Calu3 (cell line): Measurements from ENCODE around the gene CLDN10. TPM values are rescaled to one million over a fixed set of nuclear protein-coding genes. Genes with fewer than 3 reads are reported as not detected.

Source experiments
- BruUV-seq: library from RNA; stranded (reverse); fragments of 400-500 nt; replicated peaks from 2 replicates; lab custom pipeline; 2021; lab: Mats Ljungman, UMichigan
- CTCF ChIA-PET: fragments of 300-600 bp; sonication (Branson Sonifier 250); formaldehyde crosslinking; loops from one replicate; lab custom pipeline; 2022; ENCODE audit warnings: antibody characterized with exemption; lab: Charles Lee
- DNase-seq: peaks from one replicate; pipeline ENCODE4 v3.0.0; 2022
- H3K27ac Mint-ChIP-seq: one replicate; pipeline ENCODE4 v1.8.0; 2022; ENCODE audit warnings: mixed read lengths; ENCODE audit not compliant: unreplicated experiment
- H3K27me3 Mint-ChIP-seq: one replicate; pipeline ENCODE4 v1.8.0; 2022; ENCODE audit warnings: mixed read lengths; ENCODE audit not compliant: unreplicated experiment
- H3K36me3 Mint-ChIP-seq: one replicate; pipeline ENCODE4 v1.8.0; 2022; ENCODE audit warnings: mild to moderate bottlenecking, moderate library complexity, mixed read lengths; ENCODE audit not compliant: insufficient read depth, unreplicated experiment
- H3K4me1 Mint-ChIP-seq: one replicate; pipeline ENCODE4 v1.8.0; 2022; ENCODE audit warnings: mild to moderate bottlenecking, low read depth, mixed read lengths; ENCODE audit not compliant: unreplicated experiment
- H3K4me3 Mint-ChIP-seq: one replicate; pipeline ENCODE4 v1.8.0; 2022; ENCODE audit warnings: mild to moderate bottlenecking, low read depth, moderate library complexity, mixed read lengths; ENCODE audit not compliant: unreplicated experiment
- H3K9me3 Mint-ChIP-seq: one replicate; pipeline ENCODE4 v1.8.0; 2022; ENCODE audit warnings: low read depth, mixed read lengths; ENCODE audit not compliant: unreplicated experiment
- intact Hi-C: fragments of 100-400 bp; cut with micrococcal nuclease; formaldehyde crosslinking; loops from one replicate; pipeline ENCODE4 v1.10.0; 2022; ENCODE audit not compliant: unreplicated experiment
- total RNA-seq: library from RNA; stranded (reverse); gene quantifications from 2 replicates; pipeline ENCODE4 v1.2.3, GENCODE V29; 2022
- TF ChIP-seq, protein P1 (sequence below): fragments of 200-600 bp; IDR thresholded peaks from one replicate; pipeline ENCODE4 v1.8.0; 2022; ENCODE audit warnings: antibody characterized with exemption; ENCODE audit not compliant: unreplicated experiment

The CLDN10 gene
- total RNA-seq, 1 experiment from 2014 or later: 55.0 TPM

GRCh38 chr13:95523598-95523997 lies 28.9 kb upstream of the CLDN10 start:
- no peaks in the 10 kb centered on the region for H3K9me3 Mint-ChIP-seq
- DNase-seq: no peak
- intact Hi-C loops: no loop called here
- no peak overlapping the region for H3K4me3 Mint-ChIP-seq
- H3K27ac Mint-ChIP-seq: no peak overlapping the region
- no TSS peak for BruUV-seq
- H3K36me3 Mint-ChIP-seq: no peaks in the 10 kb centered on the region
- H3K4me1 Mint-ChIP-seq: no peaks in the 10 kb centered on the region
- TF ChIP-seq, protein P1, sequence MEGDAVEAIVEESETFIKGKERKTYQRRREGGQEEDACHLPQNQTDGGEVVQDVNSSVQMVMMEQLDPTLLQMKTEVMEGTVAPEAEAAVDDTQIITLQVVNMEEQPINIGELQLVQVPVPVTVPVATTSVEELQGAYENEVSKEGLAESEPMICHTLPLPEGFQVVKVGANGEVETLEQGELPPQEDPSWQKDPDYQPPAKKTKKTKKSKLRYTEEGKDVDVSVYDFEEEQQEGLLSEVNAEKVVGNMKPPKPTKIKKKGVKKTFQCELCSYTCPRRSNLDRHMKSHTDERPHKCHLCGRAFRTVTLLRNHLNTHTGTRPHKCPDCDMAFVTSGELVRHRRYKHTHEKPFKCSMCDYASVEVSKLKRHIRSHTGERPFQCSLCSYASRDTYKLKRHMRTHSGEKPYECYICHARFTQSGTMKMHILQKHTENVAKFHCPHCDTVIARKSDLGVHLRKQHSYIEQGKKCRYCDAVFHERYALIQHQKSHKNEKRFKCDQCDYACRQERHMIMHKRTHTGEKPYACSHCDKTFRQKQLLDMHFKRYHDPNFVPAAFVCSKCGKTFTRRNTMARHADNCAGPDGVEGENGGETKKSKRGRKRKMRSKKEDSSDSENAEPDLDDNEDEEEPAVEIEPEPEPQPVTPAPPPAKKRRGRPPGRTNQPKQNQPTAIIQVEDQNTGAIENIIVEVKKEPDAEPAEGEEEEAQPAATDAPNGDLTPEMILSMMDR: no peak
- H3K27me3 Mint-ChIP-seq: no peaks in the 10 kb centered on the region
- CTCF ChIA-PET: interaction anchor here (0.5 kb wide), 1 partner anchor 521 kb away, joined by 5 read pairs; no protein-coding TSS in a partner anchor

DNA sequence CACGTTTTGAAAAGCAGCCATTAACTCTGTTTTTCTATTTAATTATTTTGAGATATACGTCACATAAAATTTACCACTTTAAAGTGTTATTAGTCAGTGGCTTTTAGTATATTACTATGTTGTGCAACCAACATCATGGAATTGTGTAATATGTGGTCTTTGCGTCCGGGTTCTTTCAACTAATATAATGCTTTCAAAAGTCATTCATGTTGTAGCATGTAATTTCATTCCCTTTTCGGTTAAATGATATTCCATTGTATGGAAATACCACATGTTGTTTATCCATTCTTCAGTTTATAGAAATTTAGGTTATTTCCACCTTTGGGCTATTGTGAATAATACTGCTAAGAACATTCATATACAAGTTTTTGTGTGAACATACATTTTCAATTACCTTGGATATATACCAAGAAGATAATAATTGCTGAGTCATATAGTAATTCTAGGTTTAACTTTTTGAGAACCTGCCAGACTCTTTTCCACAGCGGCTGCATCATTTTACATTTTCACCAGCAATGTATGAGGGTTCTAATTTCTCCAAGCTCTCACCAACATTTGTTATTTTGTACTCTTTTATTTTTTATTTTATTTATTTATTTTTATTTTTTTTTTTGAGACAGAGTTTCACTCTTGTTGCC lies 28.1 kb upstream of the CLDN10 start:
- TF ChIP-seq, protein P1: no peak
- Mint-ChIP-seq H3K4me3 (no peak overlapping the region), H3K27ac (no peak overlapping the region), H3K9me3 (no peaks in the 10 kb centered on the region), H3K36me3 (no peaks in the 10 kb centered on the region), H3K27me3 (no peaks in the 10 kb centered on the region), H3K4me1 (no peaks in the 10 kb centered on the region)
- DNase-seq: no peak
- CTCF ChIA-PET: interaction anchor here (0.5 kb wide), 1 partner anchor 144 kb away, joined by 3 read pairs; no protein-coding TSS in a partner anchor
- intact Hi-C loops: no loop called here
- BruUV-seq: no TSS peak

DNA sequence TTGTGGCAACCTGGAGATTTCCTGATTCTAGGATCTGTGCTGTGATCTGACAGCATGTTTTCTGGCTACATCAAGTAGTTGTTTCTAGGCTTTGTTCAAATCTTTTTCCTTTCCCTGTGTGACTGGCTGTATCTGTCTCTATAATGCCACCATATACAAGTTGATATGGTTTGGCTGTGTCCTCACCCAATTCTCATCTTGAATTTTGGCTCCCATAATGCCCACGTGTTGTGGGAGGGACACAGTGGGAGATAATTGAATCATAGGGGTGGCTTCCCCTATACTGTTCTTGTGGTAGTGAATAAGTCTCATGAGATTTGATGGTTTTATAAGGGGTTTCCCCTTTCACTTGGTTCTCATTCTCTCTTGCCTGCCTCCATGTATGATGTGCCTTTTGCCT lies 24.6 kb upstream of the CLDN10 start:
- H3K4me3 Mint-ChIP-seq: no peak overlapping the region
- H3K27me3 Mint-ChIP-seq: no peaks in the 10 kb centered on the region
- TF ChIP-seq, protein P1: no peak
- no TSS peak for BruUV-seq
- H3K36me3 Mint-ChIP-seq: no peaks in the 10 kb centered on the region
- H3K27ac Mint-ChIP-seq: no peak overlapping the region
- no peak for DNase-seq
- CTCF ChIA-PET: no interaction called here
- no peaks in the 10 kb centered on the region for H3K4me1 Mint-ChIP-seq
- H3K9me3 Mint-ChIP-seq: no peaks in the 10 kb centered on the region
- intact Hi-C loops: no loop called here

GRCh38 chr13:95530178-95530577 lies 22.3 kb upstream of the CLDN10 start:
- Mint-ChIP-seq H3K4me1 (peaks cover 15% of the 10 kb centered on the region), H3K9me3 (no peaks in the 10 kb centered on the region), H3K4me3 (no peak overlapping the region), H3K27ac (no peak overlapping the region), H3K27me3 (no peaks in the 10 kb centered on the region), H3K36me3 (peaks cover 6% of the 10 kb centered on the region)
- no peak for DNase-seq
- BruUV-seq: no TSS peak
- CTCF ChIA-PET: no interaction called here
- intact Hi-C loops: no loop called here
- TF ChIP-seq, protein P1: no peak
